NT2/D1 (cell line): ENCODE measurements around the gene MTMR11.
A peak's percentile ranks its signal among the peaks of the same experiment; 100 is the strongest.

ENCODE experiments used
- DNase-seq: peaks from one replicate; pipeline ENCODE4 v3.0.0-alpha.2; 2011; ENCODE audit warnings: low read depth, low spot score
- H3K27me3 ChIP-seq: 2 replicates; pipeline ENCODE4 v1.6.0; 2011; ENCODE audit warnings: mild to moderate bottlenecking; ENCODE audit not compliant: insufficient read length, insufficient read depth
- H3K36me3 ChIP-seq: 2 replicates; pipeline ENCODE4 v1.6.1; 2011; ENCODE audit warnings: mild to moderate bottlenecking, low read length, mixed read lengths; ENCODE audit not compliant: insufficient read depth, insufficient read length
- H3K4me1 ChIP-seq: 2 replicates; pipeline ENCODE4 v1.5.1; 2011; ENCODE audit not compliant: insufficient read depth, insufficient read length
- H3K4me3 ChIP-seq: 2 replicates; pipeline ENCODE4 v1.5.1; 2011; ENCODE audit warnings: low read depth; ENCODE audit not compliant: insufficient read length
- H3K9ac ChIP-seq: 2 replicates; pipeline ENCODE4 v1.6.0; 2011; ENCODE audit warnings: low read depth; ENCODE audit not compliant: insufficient read length
- H3K9me3 ChIP-seq: 2 replicates; pipeline ENCODE4 v1.5.1; 2011; ENCODE audit warnings: mild to moderate bottlenecking, low read length; ENCODE audit not compliant: insufficient read depth
- SUZ12 ChIP-seq: IDR thresholded peaks from 2 replicates; pipeline ENCODE4 v1.6.1; 2011; ENCODE audit not compliant: insufficient read length, insufficient read depth; ENCODE audit errors: extremely low read depth
- YY1 ChIP-seq: IDR thresholded peaks from 2 replicates; pipeline ENCODE4 v1.6.1; 2011; ENCODE audit not compliant: insufficient read length, insufficient read depth
- ZNF274 ChIP-seq: IDR thresholded peaks from 2 replicates; pipeline ENCODE4 v1.6.1; 2011; ENCODE audit warnings: mild to moderate bottlenecking, low read depth, low read length

MTMR11 gene

GRCh38 chr1:149927563-149928400 lies 8.9 kb downstream of the MTMR11 start, which contains the start of gene SF3B4:
TSS of gene SF3B4 (minus strand) at chr1:149927803. CDS start at chr1:149927759, 44 bp downstream.
- peaks cover 10% of the 10 kb centered on the region for H3K4me1 ChIP-seq
- H3K9ac ChIP-seq: peak within 1 kb of the TSS; percentile 98
- peak within 1 kb of the TSS; percentile 98 for H3K4me3 ChIP-seq
- H3K36me3 ChIP-seq: peaks cover 74% of the 10 kb centered on the region
- no peaks in the 10 kb centered on the region for H3K9me3 ChIP-seq
- TF ChIP-seq ZNF274 (no peak), YY1 (peak; percentile 85)
- H3K27me3 ChIP-seq: no peaks in the 10 kb centered on the region
- peak; percentile 97 for DNase-seq

GRCh38 chr1:149927056-149927562 lies 9.6 kb downstream of the MTMR11 start:
- no peak for TF ChIP-seq SUZ12
- no peak for TF ChIP-seq YY1
- no peak for TF ChIP-seq ZNF274
- H3K4me1 ChIP-seq: peaks cover 10% of the 10 kb centered on the region

GRCh38 chr1:149926296-149926695 lies 10.4 kb downstream of the MTMR11 start:
- H3K27me3 ChIP-seq: no peaks in the 10 kb centered on the region
- H3K9me3 ChIP-seq: no peaks in the 10 kb centered on the region
- peaks cover 10% of the 10 kb centered on the region for H3K4me1 ChIP-seq
- peak overlapping the region; percentile 98 for H3K4me3 ChIP-seq
- TF ChIP-seq ZNF274 (no peak), YY1 (no peak), SUZ12 (no peak)
- peaks cover 79% of the 10 kb centered on the region for H3K36me3 ChIP-seq
- peak overlapping the region; percentile 34 for H3K9ac ChIP-seq
- no peak for DNase-seq

More at GRCh38 chr1:149927056-149927562, 9.6 kb downstream of the MTMR11 start:
- Histone ChIP-seq H3K27me3 (no peaks in the 10 kb centered on the region), H3K4me3 (peak overlapping the region; percentile 98), H3K9ac (peak overlapping the region; percentile 98), H3K36me3 (peaks cover 80% of the 10 kb centered on the region), H3K9me3 (no peaks in the 10 kb centered on the region)
- DNase-seq: no peak

DNA sequence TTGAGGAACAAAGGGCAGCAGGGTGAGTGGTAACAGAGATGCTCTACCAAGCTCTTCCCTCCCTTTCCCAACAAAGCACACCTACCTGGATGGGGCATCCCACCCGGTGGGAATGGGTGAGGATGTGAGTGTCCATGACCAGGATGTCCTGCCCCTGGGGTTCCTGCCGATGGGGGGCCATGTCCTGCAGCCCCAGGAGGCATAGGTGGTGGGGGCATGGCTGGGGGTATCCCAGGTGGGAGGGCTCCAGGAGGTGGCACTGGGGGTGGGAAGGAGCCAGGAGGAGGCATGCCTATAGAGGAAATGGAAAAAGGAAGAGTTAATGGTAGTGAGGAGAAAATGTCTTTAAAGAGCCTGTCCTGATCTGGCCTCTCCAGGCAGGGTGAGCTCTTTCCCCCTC lies 10.9 kb downstream of the MTMR11 start:
- no peak for DNase-seq
- H3K9me3 ChIP-seq: no peaks in the 10 kb centered on the region
- H3K9ac ChIP-seq: no peak overlapping the region
- TF ChIP-seq ZNF274 (no peak), SUZ12 (no peak), YY1 (no peak)
- H3K27me3 ChIP-seq: no peaks in the 10 kb centered on the region
- peaks cover 73% of the 10 kb centered on the region for H3K36me3 ChIP-seq
- H3K4me3 ChIP-seq: peak overlapping the region; percentile 98
- peaks cover 10% of the 10 kb centered on the region for H3K4me1 ChIP-seq

GRCh38 chr1:149925345-149925744 lies 11.3 kb downstream of the MTMR11 start:
- DNase-seq: no peak
- Histone ChIP-seq H3K27me3 (no peaks in the 10 kb centered on the region), H3K9ac (no peak overlapping the region), H3K36me3 (peaks cover 71% of the 10 kb centered on the region), H3K4me3 (no peak overlapping the region), H3K4me1 (peaks cover 10% of the 10 kb centered on the region), H3K9me3 (no peaks in the 10 kb centered on the region)
- no peak for TF ChIP-seq YY1

DNA sequence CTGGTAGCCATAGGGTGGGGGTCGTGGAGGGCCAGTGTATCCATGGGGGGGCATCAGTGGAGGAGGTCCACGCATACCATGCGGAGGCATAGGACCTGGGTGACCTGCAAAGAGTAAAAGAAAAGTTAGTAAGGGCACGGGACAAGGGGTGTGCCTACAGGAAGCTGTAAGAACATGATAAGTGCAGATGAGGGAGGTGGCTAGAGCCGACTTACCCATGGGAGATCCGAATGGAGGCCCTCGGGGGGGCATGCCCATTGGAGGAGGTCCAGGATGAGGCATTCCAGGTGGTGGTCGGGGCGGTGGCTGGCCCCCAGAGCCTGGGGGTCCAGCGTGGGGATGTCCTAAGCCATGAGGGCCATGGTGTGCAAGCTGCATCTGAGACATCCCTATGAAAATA lies 13.1 kb downstream of the MTMR11 start:
- no peak overlapping the region for H3K4me3 ChIP-seq
- H3K4me1 ChIP-seq: peaks cover 7% of the 10 kb centered on the region
- no peaks in the 10 kb centered on the region for H3K9me3 ChIP-seq
- no peaks in the 10 kb centered on the region for H3K27me3 ChIP-seq
- no peak overlapping the region for H3K9ac ChIP-seq
- TF ChIP-seq SUZ12 (no peak), YY1 (no peak), ZNF274 (no peak)
- no peak for DNase-seq
- peaks cover 58% of the 10 kb centered on the region for H3K36me3 ChIP-seq

DNA sequence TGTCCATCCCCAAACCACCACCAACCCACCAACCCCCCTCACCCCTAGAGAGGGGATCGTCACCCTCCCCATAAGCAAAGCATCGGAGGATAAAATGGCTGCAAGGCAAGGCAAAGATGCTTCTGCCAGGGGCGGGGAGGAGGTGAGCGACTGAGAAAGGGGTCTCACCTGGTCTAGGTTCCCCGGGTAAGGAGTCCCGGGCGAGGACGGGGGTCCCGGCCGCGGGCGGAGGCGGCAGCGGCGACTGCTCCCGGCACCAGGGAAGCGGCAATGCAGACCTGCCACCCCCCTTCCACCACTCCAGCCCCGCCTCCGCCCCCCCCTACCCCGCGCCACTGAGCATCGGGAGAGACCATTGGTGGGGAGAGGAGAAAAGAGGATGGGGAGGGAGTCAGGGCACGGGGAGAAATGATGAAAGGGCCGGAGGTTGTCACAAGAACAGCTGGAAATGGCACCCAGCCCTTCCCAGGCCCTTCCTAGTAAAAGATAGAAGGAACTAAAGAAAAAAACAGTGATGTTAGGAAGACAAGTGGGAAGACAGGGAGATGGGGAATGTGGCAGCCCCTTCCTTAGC lies 19.0 kb downstream of the MTMR11 start, which contains the start of gene SV2A:
Gene SV2A, minus strand, starts transcription at position 274 of the 574 bp plus-strand sequence. CDS start 4,004 bp downstream, outside the sequence.
- peaks cover 27% of the 10 kb centered on the region for H3K36me3 ChIP-seq
- H3K4me3 ChIP-seq: peak within 1 kb of the TSS; percentile 89
- H3K27me3 ChIP-seq: no peaks in the 10 kb centered on the region
- peaks cover 19% of the 10 kb centered on the region for H3K4me1 ChIP-seq
- DNase-seq: peak; percentile 56
- H3K9me3 ChIP-seq: no peaks in the 10 kb centered on the region
- no peak for TF ChIP-seq SUZ12
- TF ChIP-seq YY1: no peak
- no peak for TF ChIP-seq ZNF274
- peak within 1 kb of the TSS; percentile 93 for H3K9ac ChIP-seq
